NOMO-1 treated with dmso at 0.1 percent for 144 hours (cell line): Measurements from ENCODE around the gene SYT12.

ENCODE experiments used
- DNase-seq: peaks from one replicate; lab custom pipeline; 2025; ENCODE audit not compliant: unreplicated experiment; lab: John Stamatoyannopoulos, UW

Gene SYT12

DNA sequence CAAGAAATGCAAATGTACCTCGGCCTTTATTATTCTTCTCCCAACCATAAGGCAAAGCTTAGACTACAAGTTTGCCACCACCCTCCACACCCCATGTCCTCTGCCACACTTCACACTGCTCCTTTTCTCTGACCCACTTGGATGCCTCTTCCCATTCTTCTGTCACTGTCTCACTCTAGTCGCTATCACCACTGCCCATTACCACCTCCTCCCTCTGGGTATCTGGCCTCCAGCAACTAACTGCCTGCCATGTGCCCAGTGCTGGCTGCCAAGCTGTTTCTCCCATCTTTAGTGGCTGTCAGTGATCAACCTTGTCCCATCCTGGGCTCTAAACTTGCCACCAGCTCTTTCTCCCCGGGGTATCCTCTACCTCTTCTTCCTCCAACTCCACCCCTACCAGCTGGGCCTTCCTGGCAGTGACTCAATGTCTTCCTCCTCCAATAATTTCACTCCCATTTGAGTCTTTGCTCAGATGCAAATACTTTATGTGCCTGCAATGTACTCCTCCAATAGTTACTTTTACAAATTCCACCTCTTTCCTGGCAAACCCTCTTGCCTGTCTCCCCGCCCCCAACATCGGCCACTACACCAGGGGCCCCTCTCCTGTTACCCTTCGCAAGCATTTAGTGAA lies 76.0 kb downstream of the SYT12 start:
- DNase-seq: no peak

DNA sequence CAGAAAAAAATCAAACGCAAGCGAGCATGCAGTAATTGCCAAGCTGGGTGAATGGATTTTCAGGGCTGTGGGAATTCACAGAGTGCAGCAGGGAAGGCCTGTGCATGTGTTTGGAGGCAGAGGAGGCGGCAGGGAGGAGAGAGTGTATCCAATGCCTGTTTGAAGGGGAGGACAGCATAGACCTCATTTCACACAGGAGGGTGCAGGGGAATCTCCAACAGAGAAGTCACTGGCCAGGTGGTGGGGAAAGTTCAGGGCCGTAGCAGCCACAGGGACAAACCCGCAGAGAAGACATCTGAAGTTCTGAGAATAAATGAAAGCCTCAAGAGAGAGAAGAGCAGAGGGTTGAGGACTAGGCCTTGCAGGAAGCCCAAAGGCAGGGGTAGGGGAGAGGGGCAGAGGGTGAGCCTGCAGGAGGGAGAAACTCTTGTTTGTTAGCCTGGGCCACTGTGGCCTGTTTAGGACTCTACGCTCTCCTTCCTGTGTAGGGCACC lies 76.9 kb downstream of the SYT12 start:
- DNase-seq: no peak
